H9 (cell line): ENCODE results near the gene CHIT1. TPM values are rescaled to one million over a fixed set of nuclear protein-coding genes. Genes with fewer than 3 reads are reported as not detected.

Source experiments
- DNase-seq: peaks from one replicate; pipeline ENCODE4 v3.0.0-alpha.2; 2017
- H2AFZ ChIP-seq: one replicate; pipeline ENCODE4 v1.6.1; 2013; ENCODE audit warnings: mild to moderate bottlenecking, low read length, control low read depth, moderate library complexity
- H2AK5ac ChIP-seq: 2 replicates; pipeline ENCODE4 v1.6.1; 2013; ENCODE audit warnings: low read length, control low read depth, mixed read lengths; ENCODE audit not compliant: insufficient read length
- H2BK120ac ChIP-seq: one replicate; pipeline ENCODE4 v1.6.1; 2013; ENCODE audit warnings: low read depth, mild to moderate bottlenecking, low read length, control low read depth, inconsistent platforms; ENCODE audit not compliant: poor library complexity, severe bottlenecking
- H2BK12ac ChIP-seq: 2 replicates; pipeline ENCODE4 v1.6.1; 2013; ENCODE audit warnings: low read length, control low read depth, mixed read lengths, low read depth; ENCODE audit not compliant: insufficient read length
- H2BK15ac ChIP-seq: 2 replicates; pipeline ENCODE4 v1.6.1; 2013; ENCODE audit warnings: low read depth, low read length, control low read depth
- H2BK20ac ChIP-seq: one replicate; pipeline ENCODE4 v1.6.1; 2013; ENCODE audit warnings: low read depth, mild to moderate bottlenecking, low read length, control low read depth, inconsistent platforms; ENCODE audit not compliant: poor library complexity, severe bottlenecking
- H2BK5ac ChIP-seq: 2 replicates; pipeline ENCODE4 v1.6.1; 2013; ENCODE audit warnings: low read length, control low read depth, mixed read lengths; ENCODE audit not compliant: insufficient read length
- H3K14ac ChIP-seq: 2 replicates; pipeline ENCODE4 v1.6.1; 2013; ENCODE audit warnings: low read length, control low read depth; ENCODE audit not compliant: insufficient read depth
- H3K18ac ChIP-seq: 2 replicates; pipeline ENCODE4 v1.6.1; 2013; ENCODE audit warnings: low read depth, mild to moderate bottlenecking, mixed read lengths, low read length, control low read depth; ENCODE audit not compliant: insufficient read length
- H3K23ac ChIP-seq: 2 replicates; pipeline ENCODE4 v1.6.1; 2013; ENCODE audit warnings: low read length, control low read depth, mixed read lengths, low read depth; ENCODE audit not compliant: insufficient read length
- H3K23me2 ChIP-seq: 2 replicates; pipeline ENCODE4 v1.6.1; 2013; ENCODE audit warnings: low read depth, mild to moderate bottlenecking, mixed read lengths, low read length, control low read depth; ENCODE audit not compliant: insufficient read length, poor library complexity, severe bottlenecking
- H3K27ac ChIP-seq: 2 replicates; pipeline ENCODE4 v1.5.1; 2013; ENCODE audit warnings: low read length, control low read depth, mixed read lengths, low read depth; ENCODE audit not compliant: insufficient read length
- H3K27me3 ChIP-seq: 2 replicates; pipeline ENCODE4 v1.6.1; 2013; ENCODE audit warnings: low read length, control low read depth, inconsistent platforms; ENCODE audit not compliant: insufficient read depth
- H3K4ac ChIP-seq: 2 replicates; pipeline ENCODE4 v1.6.1; 2013; ENCODE audit warnings: low read depth, mild to moderate bottlenecking, control low read depth, inconsistent platforms, low read length, moderate library complexity
- H3K4me1 ChIP-seq: 2 replicates; pipeline ENCODE4 v1.6.1; 2013; ENCODE audit warnings: low read length, control low read depth, inconsistent platforms; ENCODE audit not compliant: insufficient read depth
- H3K4me2 ChIP-seq: 2 replicates; pipeline ENCODE4 v1.6.1; 2013; ENCODE audit warnings: low read length, control low read depth, mixed read lengths; ENCODE audit not compliant: insufficient read length, insufficient read depth
- H3K56ac ChIP-seq: 2 replicates; pipeline ENCODE4 v1.6.1; 2013; ENCODE audit warnings: low read depth, mild to moderate bottlenecking, mixed read lengths, low read length, control low read depth; ENCODE audit not compliant: insufficient read length
- H3K79me1 ChIP-seq: 2 replicates; pipeline ENCODE4 v1.6.1; 2013; ENCODE audit warnings: low read depth, mild to moderate bottlenecking, moderate library complexity, low read length, control low read depth, inconsistent platforms; ENCODE audit not compliant: insufficient read depth, poor library complexity, severe bottlenecking
- H3K79me2 ChIP-seq: 2 replicates; pipeline ENCODE4 v1.6.1; 2013; ENCODE audit warnings: low read length, control low read depth, inconsistent platforms; ENCODE audit not compliant: insufficient read depth
- H3K9ac ChIP-seq: 2 replicates; pipeline ENCODE4 v1.6.1; 2013; ENCODE audit warnings: low read length, control low read depth, mixed read lengths; ENCODE audit not compliant: insufficient read length; ENCODE audit errors: extremely low read depth
- H3K9me3 ChIP-seq: one replicate; pipeline ENCODE4 v1.6.1; 2013; ENCODE audit warnings: low read depth, low read length, inconsistent platforms; ENCODE audit not compliant: control insufficient read depth
- H3T11ph ChIP-seq: one replicate; pipeline ENCODE4 v1.6.1; 2013; ENCODE audit warnings: mild to moderate bottlenecking, low read length, control low read depth, inconsistent platforms
- H4K20me1 ChIP-seq: one replicate; pipeline ENCODE4 v1.6.1; 2013; ENCODE audit not compliant: control insufficient read depth, insufficient read length, insufficient read depth
- H4K5ac ChIP-seq: 2 replicates; pipeline ENCODE4 v1.6.1; 2013; ENCODE audit warnings: low read depth, mild to moderate bottlenecking, mixed read lengths, low read length, control low read depth; ENCODE audit not compliant: insufficient read length
- H4K8ac ChIP-seq: replicated peaks from 2 replicates; pipeline ENCODE4 v1.6.1; 2013; ENCODE audit warnings: low read length, control low read depth, mixed read lengths, low read depth; ENCODE audit not compliant: insufficient read length
- H4K91ac ChIP-seq: 2 replicates; pipeline ENCODE4 v1.6.1; 2013; ENCODE audit warnings: low read depth, mild to moderate bottlenecking, moderate library complexity, mixed read lengths, low read length, control low read depth; ENCODE audit not compliant: insufficient read length
- H3K27ac Mint-ChIP-seq, 3 experiments: 2 replicates in 2 of 3; 3 replicates in 1 of 3; pipeline ENCODE4 v1.8.0; 2020 to 2021; ENCODE audit warnings: mixed read lengths in 3 of 3, mild to moderate bottlenecking in 1 of 3, moderate library complexity in 1 of 3
- H3K27me3 Mint-ChIP-seq: 2 replicates; pipeline ENCODE4 v1.8.0; 2021; ENCODE audit warnings: low read depth, mild to moderate bottlenecking, moderate library complexity, mixed read lengths
- H3K36me3 Mint-ChIP-seq, 3 experiments: 2 replicates in 2 of 3; 3 replicates in 1 of 3; pipeline ENCODE4 v1.8.0; 2020 to 2021; ENCODE audit warnings: low read depth in 3 of 3, mixed read lengths in 3 of 3; ENCODE audit not compliant: insufficient read depth in 1 of 3
- H3K4me1 Mint-ChIP-seq, 2 experiments: 2 replicates each; pipeline ENCODE4 v1.8.0; 2020; ENCODE audit warnings: mixed read lengths in 2 of 2
- H3K4me3 Mint-ChIP-seq, 2 experiments: 2 replicates in 1 of 2; 3 replicates in 1 of 2; pipeline ENCODE4 v1.8.0; 2020 to 2021; ENCODE audit warnings: mild to moderate bottlenecking in 2 of 2, mixed read lengths in 2 of 2, moderate library complexity in 1 of 2
- H3K9me3 Mint-ChIP-seq, 2 experiments: 2 replicates in 1 of 2; 3 replicates in 1 of 2; pipeline ENCODE4 v1.8.0; 2020; ENCODE audit warnings: mild to moderate bottlenecking in 2 of 2, mixed read lengths in 2 of 2, moderate library complexity in 1 of 2
- WGBS: extraction: QIAGEN DNeasy Blood & Tissue Kit; methylation state at CpG from one replicate; pipeline ENCODE4 v1.1.7; 2013; ENCODE audit warnings: missing lambda C conversion rate, low lambda C conversion rate, mixed read lengths; ENCODE audit not compliant: insufficient read length; ENCODE audit errors: extremely low coverage; 5-methylcytosine and 5-hydroxymethylcytosine counted together
- total RNA-seq: library from RNA; stranded (reverse); gene quantifications from 2 replicates; pipeline ENCODE4 v1.2.1, GENCODE V29; 2021
- TF ChIP-seq, protein P1 (sequence below): fragments of 200-600 bp; sonication (generic); conservative IDR thresholded peaks from 3 replicates; pipeline ENCODE4 v1.8.0; 2021; ENCODE audit warnings: antibody characterized with exemption, mild to moderate bottlenecking

The CHIT1 gene
- total RNA-seq, 1 experiment from 2014 or later, result not detected

DNA sequence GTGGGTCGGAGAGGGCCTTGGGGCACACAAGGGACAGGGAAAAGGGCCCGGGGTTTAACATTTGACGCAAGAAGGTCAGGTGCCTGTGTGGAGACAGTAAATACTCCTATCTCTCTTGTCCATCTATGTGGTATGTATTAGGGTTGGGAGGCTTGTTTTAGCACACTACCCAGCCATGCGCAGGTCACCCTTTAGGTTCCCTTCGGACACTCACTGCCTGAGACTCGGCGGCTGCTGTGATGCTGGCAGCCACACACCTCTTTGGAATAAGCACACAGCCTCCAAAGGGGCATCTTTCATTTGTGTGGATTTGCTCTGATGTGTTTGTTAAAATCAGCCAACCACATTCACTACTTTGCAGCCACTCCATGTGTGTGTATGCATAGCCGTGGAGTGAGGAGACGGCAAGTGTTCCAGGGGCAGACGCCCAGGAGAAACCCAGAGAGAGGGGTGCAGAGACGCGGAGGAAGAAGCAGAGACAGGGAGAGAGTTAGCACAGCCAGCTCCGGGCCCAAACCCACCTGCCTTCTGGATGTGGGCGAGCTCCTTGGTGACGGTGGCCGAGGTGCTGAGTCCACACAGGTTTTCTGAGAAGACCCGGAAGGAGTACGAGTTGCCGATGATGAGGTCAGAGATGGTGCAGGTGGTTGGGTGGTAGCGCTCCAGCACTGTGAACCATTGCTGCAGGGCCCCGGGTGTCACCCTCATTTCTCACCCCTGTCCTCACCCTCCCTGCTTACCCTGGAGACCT is 59.5 kb downstream of the CHIT1 start:
- no peaks in the 10 kb centered on the region for H4K20me1 ChIP-seq
- no CpG with 5 or more reads among the region's 21 CpGs for WGBS

More for the DNA sequence above, 59.5 kb downstream of the CHIT1 start:
- Histone ChIP-seq H3K79me2 (no peaks in the 10 kb centered on the region), H3K4me1 (no peaks in the 10 kb centered on the region), H2BK120ac (no peak overlapping the region), H3K9ac (no peak overlapping the region), H3K4ac (no peak overlapping the region), H3K4me2 (no peak overlapping the region), H3K23ac (no peak overlapping the region), H2BK12ac (no peak overlapping the region), H2AFZ (no peak overlapping the region), H3K14ac (no peak overlapping the region), H3T11ph (no peak overlapping the region), H2AK5ac (no peak overlapping the region), H3K56ac (no peak overlapping the region), H2BK5ac (no peak overlapping the region), H3K18ac (no peak overlapping the region), H3K23me2 (no peaks in the 10 kb centered on the region), H3K27ac (no peak overlapping the region), H4K8ac (no peak overlapping the region), H4K91ac (no peak overlapping the region), H2BK15ac (no peak overlapping the region), H3K9me3 (no peaks in the 10 kb centered on the region), H3K27me3 (no peaks in the 10 kb centered on the region), H4K5ac (no peak overlapping the region), H2BK20ac (no peak overlapping the region), H3K79me1 (no peaks in the 10 kb centered on the region)
- peaks cover 3% of the 10 kb centered on the region for H3K27me3 Mint-ChIP-seq
- H3K9me3 Mint-ChIP-seq, result no peaks in the 10 kb centered on the region
- H3K4me3 Mint-ChIP-seq, result no peak overlapping the region; a peak in 1 of 5 replicates
- TF ChIP-seq, protein P1, sequence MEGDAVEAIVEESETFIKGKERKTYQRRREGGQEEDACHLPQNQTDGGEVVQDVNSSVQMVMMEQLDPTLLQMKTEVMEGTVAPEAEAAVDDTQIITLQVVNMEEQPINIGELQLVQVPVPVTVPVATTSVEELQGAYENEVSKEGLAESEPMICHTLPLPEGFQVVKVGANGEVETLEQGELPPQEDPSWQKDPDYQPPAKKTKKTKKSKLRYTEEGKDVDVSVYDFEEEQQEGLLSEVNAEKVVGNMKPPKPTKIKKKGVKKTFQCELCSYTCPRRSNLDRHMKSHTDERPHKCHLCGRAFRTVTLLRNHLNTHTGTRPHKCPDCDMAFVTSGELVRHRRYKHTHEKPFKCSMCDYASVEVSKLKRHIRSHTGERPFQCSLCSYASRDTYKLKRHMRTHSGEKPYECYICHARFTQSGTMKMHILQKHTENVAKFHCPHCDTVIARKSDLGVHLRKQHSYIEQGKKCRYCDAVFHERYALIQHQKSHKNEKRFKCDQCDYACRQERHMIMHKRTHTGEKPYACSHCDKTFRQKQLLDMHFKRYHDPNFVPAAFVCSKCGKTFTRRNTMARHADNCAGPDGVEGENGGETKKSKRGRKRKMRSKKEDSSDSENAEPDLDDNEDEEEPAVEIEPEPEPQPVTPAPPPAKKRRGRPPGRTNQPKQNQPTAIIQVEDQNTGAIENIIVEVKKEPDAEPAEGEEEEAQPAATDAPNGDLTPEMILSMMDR, result no peak
- no peak overlapping the region for H3K27ac Mint-ChIP-seq
- DNase-seq, result no peak
- H3K36me3 Mint-ChIP-seq, result no peaks in the 10 kb centered on the region
- peaks cover 11 to 14% of the 10 kb centered on the region in 2 experiments for H3K4me1 Mint-ChIP-seq
